ENCODE results near the gene TULP4.

Gene TULP4

DNA sequence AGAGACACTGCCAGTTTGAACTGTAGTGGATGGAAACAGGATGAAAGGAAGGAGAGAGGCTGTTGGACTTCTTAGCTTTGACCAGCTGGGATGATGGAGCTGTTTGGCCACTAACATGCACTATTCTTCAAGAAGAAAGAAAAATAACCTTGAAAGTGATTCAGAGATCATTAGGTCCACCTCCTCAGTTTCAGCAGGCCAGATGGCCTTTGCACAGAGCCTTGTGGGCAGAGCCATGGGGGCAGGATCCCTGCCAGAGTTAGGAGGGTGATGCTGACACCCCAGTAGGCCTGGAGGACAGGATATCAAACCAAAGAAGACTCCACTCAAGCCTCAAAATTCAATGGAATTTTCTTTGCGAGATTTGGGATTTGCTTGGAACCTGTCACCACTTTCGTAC is 173.2 kb downstream of the TULP4 start:
- no peaks in the 10 kb centered on the region for H3K4me1 Mint-ChIP-seq
- H3K4me3 Mint-ChIP-seq, result no peak overlapping the region
- no peak for ATAC-seq
- H3K27me3 Mint-ChIP-seq, result no peaks in the 10 kb centered on the region
- H3K27ac Mint-ChIP-seq, result no peak overlapping the region
- H3K9me3 Mint-ChIP-seq, result no peaks in the 10 kb centered on the region
- no peak for DNase-seq

GRCh38 chr6:158487495-158487894 is 175.2 kb downstream of the TULP4 start:
- no peak for DNase-seq
- no peaks in the 10 kb centered on the region for H3K27me3 Mint-ChIP-seq
- no peaks in the 10 kb centered on the region for H3K9me3 Mint-ChIP-seq
- no peaks in the 10 kb centered on the region for H3K4me1 Mint-ChIP-seq
- H3K27ac Mint-ChIP-seq, result no peak overlapping the region
- no peak overlapping the region for H3K4me3 Mint-ChIP-seq
- no peak for ATAC-seq

DNA sequence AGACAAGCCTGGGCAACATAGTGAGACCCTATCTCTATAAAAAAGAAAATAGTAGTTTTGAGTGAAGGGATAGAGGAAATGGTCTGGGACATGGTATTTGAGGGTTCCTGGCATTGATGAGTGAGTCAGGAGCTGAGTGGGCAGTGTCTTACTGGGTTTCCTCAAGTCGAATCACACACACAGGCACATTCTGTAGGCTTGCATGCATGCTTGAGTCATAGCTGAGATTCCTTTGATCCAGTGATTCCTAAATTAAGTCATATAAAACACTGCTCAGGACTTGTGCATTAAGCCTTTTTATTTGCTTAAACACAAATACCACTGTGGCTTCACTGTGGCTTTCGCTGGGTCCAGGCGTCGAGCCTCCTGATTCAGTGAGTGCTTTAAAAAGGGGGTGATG is 175.8 kb downstream of the TULP4 start:
- Mint-ChIP-seq H3K27ac (no peak overlapping the region), H3K4me1 (no peaks in the 10 kb centered on the region), H3K4me3 (no peak overlapping the region), H3K9me3 (no peaks in the 10 kb centered on the region), H3K27me3 (no peaks in the 10 kb centered on the region)
- ATAC-seq (peak; percentile 60), DNase-seq (no peak)

- Mint-ChIP-seq H3K27me3 (no peaks in the 10 kb centered on the region), H3K27ac (no peak overlapping the region), H3K9me3 (no peaks in the 10 kb centered on the region), H3K4me1 (no peaks in the 10 kb centered on the region), H3K4me3 (no peak overlapping the region)
- no peak for DNase-seq
- ATAC-seq, result no peak
Measured at GRCh38 chr6:158489441-158489840, 177.2 kb downstream of the TULP4 start.

DNA sequence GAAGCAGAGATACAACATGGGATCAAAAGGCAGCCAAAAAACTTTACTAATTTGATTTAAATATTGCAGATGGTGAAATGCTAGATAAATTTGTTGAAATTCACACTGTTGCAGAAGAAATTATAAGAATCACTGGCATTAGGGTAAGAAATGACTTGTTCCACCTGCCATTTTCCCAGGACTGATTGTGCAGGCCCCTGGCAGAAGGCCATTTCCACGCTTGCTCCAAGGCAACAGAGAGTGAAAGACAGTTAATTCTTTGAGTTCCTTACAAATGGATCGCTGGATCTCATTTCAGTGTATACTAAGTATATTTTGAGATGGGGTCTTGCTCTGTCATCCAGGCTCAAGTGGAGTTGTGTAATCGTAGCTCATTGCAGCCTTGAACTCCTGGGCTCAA is 180.6 kb downstream of the TULP4 start:
- no peak for DNase-seq
- ATAC-seq, result no peak
- H3K4me3 Mint-ChIP-seq, result no peak overlapping the region
- no peaks in the 10 kb centered on the region for H3K9me3 Mint-ChIP-seq
- H3K27ac Mint-ChIP-seq, result no peak overlapping the region
- no peaks in the 10 kb centered on the region for H3K4me1 Mint-ChIP-seq
- H3K27me3 Mint-ChIP-seq, result no peaks in the 10 kb centered on the region

- ATAC-seq (no peak), DNase-seq (no peak)
- H3K27ac Mint-ChIP-seq, result no peak overlapping the region
- H3K4me3 Mint-ChIP-seq, result no peak overlapping the region
- H3K27me3 Mint-ChIP-seq, result no peaks in the 10 kb centered on the region
- no peaks in the 10 kb centered on the region for H3K9me3 Mint-ChIP-seq
- H3K4me1 Mint-ChIP-seq, result no peaks in the 10 kb centered on the region
Measured at GRCh38 chr6:158496700-158497099, 184.4 kb downstream of the TULP4 start.

- no peak overlapping the region for H3K4me3 Mint-ChIP-seq
- ATAC-seq (no peak), DNase-seq (no peak)
- no peaks in the 10 kb centered on the region for H3K4me1 Mint-ChIP-seq
- no peaks in the 10 kb centered on the region for H3K27me3 Mint-ChIP-seq
- H3K9me3 Mint-ChIP-seq, result no peaks in the 10 kb centered on the region
- H3K27ac Mint-ChIP-seq, result no peak overlapping the region
Measured at GRCh38 chr6:158497620-158498019, 185.4 kb downstream of the TULP4 start.

DNA sequence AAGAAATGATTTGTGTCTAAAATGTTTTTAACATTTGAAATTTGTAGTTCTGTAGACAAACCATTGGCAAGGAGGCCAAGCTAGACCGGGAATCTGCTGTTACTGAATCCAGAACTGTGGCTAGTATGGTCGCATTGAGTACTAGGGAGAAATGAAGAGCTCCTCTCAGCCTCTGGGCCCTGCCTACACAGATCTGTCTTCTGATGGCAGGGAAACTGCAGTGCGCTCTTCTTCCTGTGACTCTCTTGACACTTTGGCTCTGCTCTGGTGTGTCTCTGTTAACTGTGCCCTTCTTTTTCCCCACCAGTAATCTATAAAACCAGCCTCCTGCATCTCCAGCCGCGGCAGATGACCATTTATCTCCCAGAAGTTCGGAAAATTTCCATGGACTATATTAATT is 186.1 kb downstream of the TULP4 start:
- H3K27me3 Mint-ChIP-seq, result no peaks in the 10 kb centered on the region

DNA sequence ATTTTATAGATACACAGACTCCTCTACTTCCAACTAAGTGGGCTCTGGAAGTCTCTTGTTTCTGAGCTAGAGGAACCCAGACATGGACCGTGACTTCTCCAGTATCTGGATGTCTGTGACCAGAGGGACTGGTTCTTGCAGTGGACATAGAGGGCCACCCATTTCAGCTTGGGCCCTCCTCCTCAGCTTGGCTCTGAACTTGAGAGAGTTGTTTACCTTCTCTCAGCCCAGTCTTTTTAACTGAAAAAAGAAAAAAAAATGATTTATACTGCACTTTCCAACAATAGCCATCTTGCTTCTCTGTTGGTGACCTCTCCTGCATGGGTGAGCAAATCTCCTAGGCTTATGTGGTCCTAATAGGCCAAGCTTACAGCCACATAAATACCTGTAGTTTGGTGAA is 187.3 kb downstream of the TULP4 start:
- Mint-ChIP-seq H3K27me3 (no peaks in the 10 kb centered on the region), H3K4me1 (no peaks in the 10 kb centered on the region), H3K4me3 (no peak overlapping the region), H3K9me3 (no peaks in the 10 kb centered on the region), H3K27ac (peak overlapping the region in 1 of 2 donors; percentile 28)
- ATAC-seq (no peak), DNase-seq (no peak)

More for the DNA sequence above, 186.1 kb downstream of the TULP4 start:
- DNase-seq, result no peak
- Mint-ChIP-seq H3K4me1 (no peaks in the 10 kb centered on the region), H3K27ac (peak overlapping the region in 1 of 2 donors; percentile 7), H3K9me3 (no peaks in the 10 kb centered on the region), H3K4me3 (no peak overlapping the region)
- ATAC-seq, result no peak

DNA sequence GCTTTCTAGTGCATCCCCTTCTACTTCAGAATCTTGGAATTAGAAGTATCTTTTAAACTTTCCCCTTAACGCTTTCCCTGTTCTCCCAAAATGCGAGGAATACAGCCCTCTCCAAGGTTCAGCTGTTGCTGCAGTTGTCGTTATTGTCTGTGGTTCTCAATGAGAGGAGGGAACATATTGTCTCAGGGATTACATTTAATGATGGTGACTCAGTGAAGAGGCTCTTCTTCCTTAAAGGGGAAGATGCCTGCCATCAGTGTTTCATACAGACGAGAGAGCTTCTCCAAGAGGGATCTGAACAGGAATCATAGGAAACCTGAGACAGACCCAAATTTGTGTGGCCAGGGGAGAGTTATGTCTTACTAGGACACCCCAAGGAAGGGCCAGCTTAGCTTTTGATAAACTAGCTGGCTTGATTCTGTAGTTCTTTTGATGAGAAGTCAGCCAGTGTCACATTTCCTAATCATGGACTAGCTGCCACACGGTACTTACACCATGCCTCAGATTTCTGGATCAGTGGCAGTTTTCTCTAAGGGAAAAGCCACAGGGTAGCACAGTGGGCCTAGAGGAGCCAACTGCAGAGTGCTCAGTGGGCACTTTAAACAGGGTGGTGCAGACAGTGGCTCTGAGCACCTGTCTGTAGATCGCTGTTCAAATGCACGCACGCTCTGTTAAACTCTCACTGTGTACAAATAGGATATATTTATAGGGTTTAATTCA is 187.9 kb downstream of the TULP4 start:
- DNase-seq (no peak), ATAC-seq (no peak)
- Mint-ChIP-seq H3K27ac (peak overlapping the region in 1 of 2 donors; percentile 24), H3K4me1 (no peaks in the 10 kb centered on the region), H3K9me3 (no peaks in the 10 kb centered on the region), H3K4me3 (no peak overlapping the region), H3K27me3 (no peaks in the 10 kb centered on the region)

GRCh38 chr6:158501360-158502262 is 189.3 kb downstream of the TULP4 start:
- ATAC-seq, result no peak
- Mint-ChIP-seq H3K9me3 (no peaks in the 10 kb centered on the region), H3K27me3 (no peaks in the 10 kb centered on the region), H3K4me1 (no peaks in the 10 kb centered on the region), H3K4me3 (no peak overlapping the region), H3K27ac (peak overlapping the region in 1 of 2 donors; percentile 65)
- no peak for DNase-seq

DNA sequence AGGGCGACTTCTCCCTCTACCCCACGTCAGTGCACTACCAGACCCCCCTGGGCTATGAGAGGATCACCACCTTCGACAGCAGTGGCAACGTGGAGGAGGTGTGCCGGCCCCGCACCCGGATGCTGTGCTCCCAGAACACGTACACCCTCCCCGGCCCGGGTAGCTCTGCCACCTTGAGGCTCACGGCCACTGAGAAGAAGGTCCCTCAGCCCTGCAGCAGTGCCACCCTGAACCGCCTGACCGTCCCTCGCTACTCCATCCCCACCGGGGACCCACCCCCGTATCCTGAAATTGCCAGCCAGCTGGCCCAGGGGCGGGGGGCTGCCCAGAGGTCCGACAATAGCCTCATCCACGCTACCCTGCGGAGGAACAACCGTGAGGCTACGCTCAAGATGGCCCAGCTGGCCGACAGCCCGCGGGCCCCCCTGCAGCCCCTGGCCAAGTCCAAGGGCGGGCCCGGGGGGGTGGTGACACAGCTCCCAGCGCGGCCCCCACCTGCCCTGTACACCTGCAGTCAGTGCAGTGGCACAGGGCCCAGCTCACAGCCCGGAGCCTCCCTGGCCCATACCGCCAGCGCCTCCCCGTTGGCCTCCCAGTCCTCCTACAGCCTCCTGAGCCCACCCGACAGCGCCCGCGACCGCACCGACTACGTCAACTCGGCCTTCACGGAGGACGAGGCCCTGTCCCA is 190.1 kb downstream of the TULP4 start:
- DNase-seq (no peak), ATAC-seq (peak; percentile 51)
- H3K4me1 Mint-ChIP-seq, result no peaks in the 10 kb centered on the region
- H3K9me3 Mint-ChIP-seq, result no peaks in the 10 kb centered on the region
- H3K27me3 Mint-ChIP-seq, result no peaks in the 10 kb centered on the region
- H3K4me3 Mint-ChIP-seq, result no peak overlapping the region
- peak overlapping the region in 1 of 2 donors; percentile 56 for H3K27ac Mint-ChIP-seq

GRCh38 chr6:158503222-158503621 is 191.0 kb downstream of the TULP4 start:
- Mint-ChIP-seq H3K27ac (no peak overlapping the region), H3K4me3 (no peak overlapping the region), H3K27me3 (no peaks in the 10 kb centered on the region), H3K4me1 (no peaks in the 10 kb centered on the region), H3K9me3 (no peaks in the 10 kb centered on the region)
- ATAC-seq (no peak), DNase-seq (no peak)

- DNase-seq (no peak), ATAC-seq (no peak)
- Mint-ChIP-seq H3K27me3 (no peaks in the 10 kb centered on the region), H3K27ac (no peak overlapping the region), H3K9me3 (no peaks in the 10 kb centered on the region), H3K4me3 (no peak overlapping the region), H3K4me1 (no peaks in the 10 kb centered on the region)
Measured at GRCh38 chr6:158503846-158504245, 191.6 kb downstream of the TULP4 start.

GRCh38 chr6:158505194-158505593 is 192.9 kb downstream of the TULP4 start:
- no peaks in the 10 kb centered on the region for H3K27me3 Mint-ChIP-seq
- H3K4me3 Mint-ChIP-seq, result no peak overlapping the region
- DNase-seq, result no peak
- peak overlapping the region in 1 of 2 donors; percentile 22 for H3K27ac Mint-ChIP-seq
- no peaks in the 10 kb centered on the region for H3K9me3 Mint-ChIP-seq
- no peak for ATAC-seq
- H3K4me1 Mint-ChIP-seq, result no peaks in the 10 kb centered on the region

GRCh38 chr6:158506601-158507000 is 194.3 kb downstream of the TULP4 start:
- no peaks in the 10 kb centered on the region for H3K27me3 Mint-ChIP-seq
- ATAC-seq, result no peak
- H3K9me3 Mint-ChIP-seq, result no peaks in the 10 kb centered on the region
- peak overlapping the region in 1 of 2 donors; percentile 55 for H3K27ac Mint-ChIP-seq
- DNase-seq, result no peak
- H3K4me3 Mint-ChIP-seq, result no peak overlapping the region
- H3K4me1 Mint-ChIP-seq, result no peaks in the 10 kb centered on the region

All from stimulated activated naive CD8-positive, alpha-beta T cell treated with anti-CD3 and anti-CD28 coated beads, Interleukin-15, amount 100 ng/mL, for 72 hours (primary cell).